HG03066 (cell line): Measurements from ENCODE around the gene SPRYD4.

ENCODE experiments used
- ATAC-seq: cut with Tn5 transposase; IDR thresholded peaks from one replicate; pipeline ENCODE4 v1.9.1; 2021; ENCODE audit warnings: low read depth; ENCODE audit not compliant: unreplicated experiment

SPRYD4 gene

GRCh38 chr12:56520048-56520447 is 51.7 kb downstream of the SPRYD4 start:
- ATAC-seq: no peak

- ATAC-seq: no peak
Observed at GRCh38 chr12:56520506-56520905, 52.1 kb downstream of the SPRYD4 start.

DNA sequence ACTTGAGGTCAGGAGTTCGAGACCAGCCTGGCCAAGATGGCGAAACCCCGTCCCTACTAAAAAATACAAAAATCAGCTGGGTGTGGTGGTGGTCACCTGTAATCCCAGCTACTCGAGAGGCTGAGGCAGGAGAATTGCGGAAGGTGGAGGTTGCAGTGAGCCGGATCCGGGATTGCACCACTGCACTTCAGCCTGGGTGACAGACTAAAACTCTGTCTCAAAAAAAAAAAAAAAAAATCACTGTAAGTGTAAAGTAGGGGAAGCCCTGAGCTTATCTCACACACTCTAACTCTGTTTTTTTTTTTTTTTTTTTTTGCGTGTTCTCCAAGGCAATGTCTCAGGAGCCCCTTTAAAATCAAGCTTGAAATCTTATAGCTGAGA is 52.8 kb downstream of the SPRYD4 start:
- no peak for ATAC-seq

GRCh38 chr12:56521590-56522371 is 53.4 kb downstream of the SPRYD4 start, which contains the start of gene RBMS2:
Gene RBMS2 (plus strand): TSS chr12:56521820. CDS start chr12:56522024, 204 bp downstream.
- no peak for ATAC-seq

DNA sequence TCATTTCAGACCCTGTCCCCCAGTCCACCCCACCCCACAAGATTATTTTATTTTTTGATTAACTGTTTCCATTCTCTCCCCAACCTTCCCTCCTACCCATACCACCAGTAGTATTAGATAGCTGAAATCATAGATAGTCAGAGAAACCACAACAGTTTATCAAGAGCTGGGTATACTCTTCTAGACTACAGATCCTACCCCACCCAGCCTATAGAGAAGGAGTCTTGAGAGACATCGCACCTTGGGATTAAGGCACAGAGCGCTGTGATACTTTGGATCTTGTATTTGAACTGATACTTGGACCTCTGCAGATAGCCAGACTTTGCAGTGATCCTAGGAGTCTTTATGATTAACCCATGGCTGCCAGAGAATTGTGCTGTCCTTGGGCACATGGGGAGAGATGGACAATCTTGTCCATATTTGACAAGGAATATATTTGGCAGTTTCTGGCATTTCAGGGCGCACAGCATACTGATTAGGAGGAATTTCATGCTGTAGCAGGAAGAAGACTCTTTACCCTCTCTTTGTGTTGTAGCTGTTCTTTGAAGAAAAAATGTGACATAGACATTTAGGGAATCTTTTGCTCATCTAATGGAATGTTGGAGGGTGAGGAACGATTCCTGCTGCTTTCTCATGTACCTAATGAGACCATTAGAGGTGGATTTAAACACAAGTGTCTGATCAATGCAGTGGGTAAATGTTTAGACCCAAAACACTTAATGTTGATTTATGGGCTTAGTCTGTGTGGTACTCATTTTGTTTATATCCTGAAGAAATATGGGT is 54.2 kb downstream of the SPRYD4 start:
- ATAC-seq: no peak

DNA sequence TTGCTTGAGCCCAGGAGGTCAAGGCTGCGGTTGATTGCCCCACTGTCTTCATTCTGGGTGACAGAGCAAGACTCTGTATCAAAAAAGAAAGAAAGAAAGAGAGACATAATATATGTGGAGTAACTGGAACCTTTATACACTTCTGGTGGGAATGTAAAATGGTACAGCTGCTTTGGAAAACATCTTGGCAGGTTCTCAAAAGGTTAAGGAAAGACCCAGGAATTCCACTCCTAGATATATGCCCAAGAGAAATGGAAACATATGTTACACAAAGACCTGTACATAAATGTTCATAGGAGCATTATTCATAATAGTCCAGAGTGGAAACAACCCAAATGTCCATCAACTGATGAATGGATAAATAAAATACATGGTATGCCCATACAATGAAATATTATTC is 60.5 kb downstream of the SPRYD4 start:
- no peak for ATAC-seq
